ENCODE measurements around the gene ID2. TPM values are rescaled to one million over a fixed set of nuclear protein-coding genes. Genes with fewer than 3 reads are reported as not detected.
A peak's percentile ranks its signal among the peaks of the same experiment; 100 is the strongest.

ID2 gene
- total and polyA plus RNA-seq, 10 of the 15 experiments (the other 5 are each of a cell fraction or from before 2014, with no cell fraction given) = 39.0 to 613 (median 73.6) TPM

DNA sequence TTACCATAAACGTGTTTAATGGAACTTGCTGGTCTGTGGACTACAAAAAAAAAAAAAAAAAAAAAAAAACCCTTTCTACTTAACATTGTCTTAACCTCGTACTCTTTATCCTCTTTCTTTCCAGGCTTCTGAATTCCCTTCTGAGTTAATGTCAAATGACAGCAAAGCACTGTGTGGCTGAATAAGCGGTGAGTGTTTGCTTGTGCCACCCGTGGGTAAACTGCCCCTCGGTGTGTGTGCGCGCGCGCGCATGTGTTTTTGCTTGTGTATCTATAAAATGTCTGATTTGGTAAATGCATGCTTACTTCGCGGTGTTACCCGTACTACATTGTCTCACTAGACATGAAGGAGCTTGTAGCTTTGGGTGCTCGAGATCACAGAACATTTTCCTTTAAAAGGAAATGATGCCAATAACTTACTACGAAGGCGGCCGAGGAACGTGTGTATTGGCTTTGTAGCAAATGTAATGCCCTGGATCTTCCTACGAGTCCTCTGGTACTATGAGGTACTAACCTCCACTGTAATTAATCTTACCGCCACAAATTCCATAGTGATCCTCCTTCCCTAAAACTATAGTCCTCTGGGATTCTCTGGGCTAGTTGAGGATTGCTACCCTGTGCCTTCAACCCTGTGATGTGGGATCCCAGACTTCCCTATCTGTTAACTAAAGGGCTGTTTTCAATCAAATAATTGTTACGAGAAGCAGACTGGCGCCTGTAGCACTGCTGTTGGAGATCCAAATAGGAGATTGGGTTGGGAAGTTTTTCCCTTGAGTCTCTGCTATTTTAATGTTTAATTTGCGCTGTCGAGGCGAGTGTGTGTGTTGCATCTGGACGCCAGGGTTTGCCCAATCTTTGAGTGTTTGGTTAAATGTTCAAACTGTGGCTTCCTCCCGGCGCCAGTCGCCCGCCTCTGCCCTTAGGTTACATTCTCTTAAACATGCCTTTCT, 1.1 kb downstream of the ID2 start:
- H3K4me1 ChIP-seq (ENCODE audit: control insufficient read depth, insufficient read depth, low read length) = peaks cover 20% of the 10 kb centered on the region
- peak overlapping the region; percentile 35 for H3K27ac ChIP-seq (ENCODE audit: control insufficient read depth, insufficient read depth)
- ChIA-PET SMC1A (ENCODE audit: uncharacterized antibody, unreplicated experiment) (interaction anchor here (0.5 to 4.8 kb wide), 21 partner anchors 49 to 1252 kb away, joined by 3 to 57 read pairs (median 9); no protein-coding TSS in a partner anchor), POLR2A (interaction anchor here (0.7 to 6.7 kb wide), 24 partner anchors 51 to 1371 kb away, joined by 3 to 98 read pairs (median 8); no protein-coding TSS in a partner anchor), CTCF (interaction anchor here (0.6 to 4.4 kb wide), 14 partner anchors 76 to 1476 kb away, joined by 3 to 28 read pairs (median 6); no protein-coding TSS in a partner anchor), RAD21 (ENCODE audit: unreplicated experiment) (interaction anchor here (0.7 to 5.2 kb wide), 30 partner anchors 50 to 1479 kb away, joined by 3 to 103 read pairs (median 20); no protein-coding TSS in a partner anchor)
- H3K36me3 ChIP-seq (ENCODE audit: control insufficient read depth in 2 of 2, insufficient read depth in 2 of 2, low read length in 1 of 2) = no peaks in the 10 kb centered on the region
- H3K27me3 ChIP-seq (replicated peaks in 1 of 2; ENCODE audit: control insufficient read depth in 2 of 2, insufficient read depth in 2 of 2, low read length in 1 of 2) = 0 out of 4 replicates have a peak, but pooled peaks cover 0 to 2% of the 10 kb centered on the region in 2 experiments
- H3K9ac ChIP-seq (ENCODE audit: control insufficient read depth, insufficient read depth, low read length) = peak overlapping the region; percentile 66
- H3K4me2 ChIP-seq (ENCODE audit: control insufficient read depth, insufficient read depth) = peak overlapping the region; percentile 82
- DNase-seq (ENCODE audit: low read depth, low spot score) (no peak), FAIRE-seq (no peak), ATAC-seq (no peak)
- H2AFZ ChIP-seq (ENCODE audit: control insufficient read depth, low read depth, low read length) = no peak overlapping the region
- peaks cover 25% of the 10 kb centered on the region for H3K79me2 ChIP-seq (ENCODE audit: control insufficient read depth, insufficient read depth, low read length)
- H4K20me1 ChIP-seq (ENCODE audit: control insufficient read depth, insufficient read depth) = no peaks in the 10 kb centered on the region
- in situ Hi-C loops (cut with MboI) (loop anchor here (5.0 to 10.0 kb wide), 4 partner anchors 258 to 1588 kb away; no protein-coding TSS in a partner anchor), intact Hi-C loops (cut with micrococcal nuclease; ENCODE audit: unreplicated experiment) (loop anchor here (2.0 to 10.0 kb wide), 7 partner anchors 380 to 1586 kb away; no protein-coding TSS in a partner anchor)
- no peaks in the 10 kb centered on the region; the same call in 2 of the 3 replicates for H3K9me3 ChIP-seq (replicated peaks; ENCODE audit: control insufficient read depth, insufficient read depth, low read length)
- WGBS (ENCODE audit: insufficient coverage, insufficient replicate concordance, low lambda C conversion rate, missing lambda C conversion rate) = 4% methylated on average over 30 of the region's 30 CpGs
- BruUV-seq (replicated peaks) = TSS peak; percentile 84
- peak overlapping the region; percentile 80 for H3K4me3 ChIP-seq
- no peak for TF ChIP-seq SMAD5 (IDR thresholded peaks at IDR 0.05; ENCODE audit: low read depth)
- TF ChIP-seq POLR2AphosphoS5 (IDR thresholded peaks at IDR 0.05; ENCODE audit: low read length) = peak; percentile 44
- 0 out of 3 replicates have a peak, but pooled peaks have one; percentile 17 for TF ChIP-seq POU2F2 (IDR thresholded peaks at IDR 0.05; ENCODE audit: borderline replicate concordance, low read depth, low read length)
- TF ChIP-seq BCLAF1 (IDR thresholded peaks at IDR 0.05) = 0 out of 2 replicates have a peak, but pooled peaks have one; percentile 5
- TF ChIP-seq SMARCA5 (IDR thresholded peaks at IDR 0.05) = no peak
- peak; percentile 56; the same call in 1 of the 2 replicates for TF ChIP-seq POLR2AphosphoS2 (IDR thresholded peaks at IDR 0.05; ENCODE audit: low read depth, low read length)
- peak; percentile 39; the same call in 1 of the 2 replicates for TF ChIP-seq SIN3A (IDR thresholded peaks at IDR 0.05; ENCODE audit: low read depth, low read length)
- TF ChIP-seq IKZF2 (IDR thresholded peaks at IDR 0.05) = peak; percentile 22 to 25; a peak in 1 of 4 replicates
- TF ChIP-seq, protein P1, sequence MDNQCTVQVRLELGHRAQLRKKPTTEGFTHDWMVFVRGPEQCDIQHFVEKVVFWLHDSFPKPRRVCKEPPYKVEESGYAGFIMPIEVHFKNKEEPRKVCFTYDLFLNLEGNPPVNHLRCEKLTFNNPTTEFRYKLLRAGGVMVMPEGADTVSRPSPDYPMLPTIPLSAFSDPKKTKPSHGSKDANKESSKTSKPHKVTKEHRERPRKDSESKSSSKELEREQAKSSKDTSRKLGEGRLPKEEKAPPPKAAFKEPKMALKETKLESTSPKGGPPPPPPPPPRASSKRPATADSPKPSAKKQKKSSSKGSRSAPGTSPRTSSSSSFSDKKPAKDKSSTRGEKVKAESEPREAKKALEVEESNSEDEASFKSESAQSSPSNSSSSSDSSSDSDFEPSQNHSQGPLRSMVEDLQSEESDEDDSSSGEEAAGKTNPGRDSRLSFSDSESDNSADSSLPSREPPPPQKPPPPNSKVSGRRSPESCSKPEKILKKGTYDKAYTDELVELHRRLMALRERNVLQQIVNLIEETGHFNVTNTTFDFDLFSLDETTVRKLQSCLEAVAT (IDR thresholded peaks at IDR 0.05) = peak; percentile 49; the same call in 1 of the 2 replicates
- no peak for TF ChIP-seq TCF7 (IDR thresholded peaks at IDR 0.05; ENCODE audit: borderline replicate concordance)
- TF ChIP-seq CHD1 (IDR thresholded peaks at IDR 0.05; ENCODE audit: low read depth, low read length) = 0 out of 2 replicates have a peak, but pooled peaks have one; percentile 38
- TF ChIP-seq WRNIP1 (IDR thresholded peaks at IDR 0.05; ENCODE audit: borderline replicate concordance, low read depth, low read length) = peak; percentile 44; the same call in 1 of the 2 replicates
- TF ChIP-seq MTA3 (IDR thresholded peaks at IDR 0.05; ENCODE audit: borderline replicate concordance, low read length) = no peak
- peak; percentile 43; the same call in 1 of the 2 replicates for TF ChIP-seq MXI1 (IDR thresholded peaks at IDR 0.05; ENCODE audit: low read depth, low read length)
- TF ChIP-seq JUNB (IDR thresholded peaks at IDR 0.05) = no peak
- no peak for TF ChIP-seq CBX5 (IDR thresholded peaks at IDR 0.05; ENCODE audit: low read depth)
- TF ChIP-seq SMAD1 (IDR thresholded peaks at IDR 0.05; ENCODE audit: low read depth, partially characterized antibody) = peak; percentile 65

All from GM12878 (cell line).